Calu3 (cell line): Measurements from ENCODE around the gene FHAD1. TPM values are rescaled to one million over a fixed set of nuclear protein-coding genes. Genes with fewer than 3 reads are reported as not detected.

Experiments
- BruUV-seq: library from RNA; stranded (reverse); fragments of 400-500 nt; replicated peaks from 2 replicates; lab custom pipeline; 2021; lab: Mats Ljungman, UMichigan
- CTCF ChIA-PET: fragments of 300-600 bp; sonication (Branson Sonifier 250); formaldehyde crosslinking; loops from one replicate; lab custom pipeline; 2022; ENCODE audit warnings: antibody characterized with exemption; lab: Charles Lee
- DNase-seq: peaks from one replicate; pipeline ENCODE4 v3.0.0; 2022
- H3K27ac Mint-ChIP-seq: one replicate; pipeline ENCODE4 v1.8.0; 2022; ENCODE audit warnings: mixed read lengths; ENCODE audit not compliant: unreplicated experiment
- H3K27me3 Mint-ChIP-seq: one replicate; pipeline ENCODE4 v1.8.0; 2022; ENCODE audit warnings: mixed read lengths; ENCODE audit not compliant: unreplicated experiment
- H3K36me3 Mint-ChIP-seq: one replicate; pipeline ENCODE4 v1.8.0; 2022; ENCODE audit warnings: mild to moderate bottlenecking, moderate library complexity, mixed read lengths; ENCODE audit not compliant: insufficient read depth, unreplicated experiment
- H3K4me1 Mint-ChIP-seq: one replicate; pipeline ENCODE4 v1.8.0; 2022; ENCODE audit warnings: mild to moderate bottlenecking, low read depth, mixed read lengths; ENCODE audit not compliant: unreplicated experiment
- H3K4me3 Mint-ChIP-seq: one replicate; pipeline ENCODE4 v1.8.0; 2022; ENCODE audit warnings: mild to moderate bottlenecking, low read depth, moderate library complexity, mixed read lengths; ENCODE audit not compliant: unreplicated experiment
- H3K9me3 Mint-ChIP-seq: one replicate; pipeline ENCODE4 v1.8.0; 2022; ENCODE audit warnings: low read depth, mixed read lengths; ENCODE audit not compliant: unreplicated experiment
- CTCF ChIP-seq: fragments of 200-600 bp; IDR thresholded peaks from one replicate; pipeline ENCODE4 v1.8.0; 2022; ENCODE audit warnings: antibody characterized with exemption; ENCODE audit not compliant: unreplicated experiment
- intact Hi-C: fragments of 100-400 bp; cut with micrococcal nuclease; formaldehyde crosslinking; loops from one replicate; pipeline ENCODE4 v1.10.0; 2022; ENCODE audit not compliant: unreplicated experiment
- total RNA-seq: library from RNA; stranded (reverse); gene quantifications from 2 replicates; pipeline ENCODE4 v1.2.3, GENCODE V29; 2022

The FHAD1 gene
- total RNA-seq, 1 experiment from 2014 or later, result 2.7 TPM

- H3K36me3 Mint-ChIP-seq, result no peaks in the 10 kb centered on the region
- no peaks in the 10 kb centered on the region for H3K27me3 Mint-ChIP-seq
- H3K9me3 Mint-ChIP-seq, result no peaks in the 10 kb centered on the region
- H3K4me3 Mint-ChIP-seq, result no peak overlapping the region
- intact Hi-C loops, result no loop called here
- CTCF ChIA-PET, result no interaction called here
- no peaks in the 10 kb centered on the region for H3K4me1 Mint-ChIP-seq
- no peak for TF ChIP-seq CTCF
- no peak overlapping the region for H3K27ac Mint-ChIP-seq
- no TSS peak for BruUV-seq
- DNase-seq, result no peak
These were observed 52.2 kb downstream of the FHAD1 start for GRCh38 chr1:15299179-15299578.

- Mint-ChIP-seq H3K4me3 (no peak overlapping the region), H3K36me3 (no peaks in the 10 kb centered on the region), H3K27ac (no peak overlapping the region), H3K9me3 (no peaks in the 10 kb centered on the region), H3K4me1 (no peaks in the 10 kb centered on the region), H3K27me3 (no peaks in the 10 kb centered on the region)
- CTCF ChIA-PET, result no interaction called here
- intact Hi-C loops, result no loop called here
- DNase-seq, result no peak
- TF ChIP-seq CTCF, result no peak
- no TSS peak for BruUV-seq
These were observed 52.8 kb downstream of the FHAD1 start for GRCh38 chr1:15299806-15300205.

DNA sequence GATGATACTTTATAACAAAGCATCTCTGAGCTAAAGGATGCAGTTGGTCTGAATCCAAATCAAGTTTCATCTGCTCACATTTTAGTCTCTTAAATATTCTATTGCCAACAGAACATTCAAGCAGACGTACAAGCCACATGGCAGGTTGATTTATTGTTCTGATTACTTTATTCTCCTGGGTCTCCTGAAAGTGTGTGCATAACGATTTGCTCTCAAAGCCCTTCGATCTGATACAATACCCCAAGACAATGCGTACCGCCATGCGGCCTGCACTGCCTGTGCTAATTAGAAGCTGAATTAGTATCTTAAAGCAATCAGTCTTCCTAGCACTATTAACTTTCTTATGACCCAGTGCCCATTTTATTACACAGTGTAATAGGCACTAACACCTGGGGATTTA lies 56.9 kb downstream of the FHAD1 start:
- TF ChIP-seq CTCF, result no peak
- CTCF ChIA-PET, result interaction anchor here (1.1 kb wide), 1 partner anchor 22 kb away, joined by 3 read pairs; no protein-coding TSS in a partner anchor
- DNase-seq, result no peak
- H3K27ac Mint-ChIP-seq, result no peak overlapping the region
- H3K4me3 Mint-ChIP-seq, result no peak overlapping the region
- no peaks in the 10 kb centered on the region for H3K9me3 Mint-ChIP-seq
- intact Hi-C loops, result loop anchor here (1.0 kb wide), 1 partner anchor 176 kb away; no protein-coding TSS in a partner anchor
- BruUV-seq, result no TSS peak
- no peaks in the 10 kb centered on the region for H3K4me1 Mint-ChIP-seq
- no peaks in the 10 kb centered on the region for H3K36me3 Mint-ChIP-seq
- peaks cover 11% of the 10 kb centered on the region for H3K27me3 Mint-ChIP-seq

- DNase-seq, result peak; percentile 74
- Mint-ChIP-seq H3K27me3 (peaks cover 11% of the 10 kb centered on the region), H3K4me3 (no peak overlapping the region), H3K4me1 (no peaks in the 10 kb centered on the region), H3K27ac (no peak overlapping the region), H3K9me3 (no peaks in the 10 kb centered on the region), H3K36me3 (no peaks in the 10 kb centered on the region)
- no TSS peak for BruUV-seq
- peak; percentile 92 for TF ChIP-seq CTCF
- intact Hi-C loops, result loop anchor here (1.0 kb wide), 1 partner anchor 177 kb away; no protein-coding TSS in a partner anchor
- CTCF ChIA-PET, result interaction anchor here (1.1 to 1.6 kb wide), 3 partner anchors 21 to 267 kb away, joined by 3 to 8 read pairs (median 3); no protein-coding TSS in a partner anchor
These were observed 57.9 kb downstream of the FHAD1 start for GRCh38 chr1:15304708-15305467.
